Stomach (tissue), 4 donors: Measurements from ENCODE around the gene VCPKMT.
"Not testable (repeated sequence)": the region's sequence is repeated elsewhere in the genome, so short reads cannot be mapped to it uniquely, and the experiment has no call there.

ENCODE experiments used
- CTCF ChIP-seq, 7 experiments: fragments of 450-650 bp in 4 of 7; fragments of 200-600 bp in 3 of 7; sonication (generic) in 3 of 7; IDR thresholded peaks; one replicate each; pipeline ENCODE4 v1.5.1; 2016 to 2019; ENCODE audit warnings: antibody characterized with exemption in 7 of 7, control low read depth in 2 of 7, mild to moderate bottlenecking in 1 of 7
- EP300 ChIP-seq: sonication (generic); formaldehyde crosslinking; IDR thresholded peaks from one replicate; pipeline ENCODE4 v1.6.1; 2017; ENCODE audit warnings: antibody characterized with exemption
- POLR2A ChIP-seq, 4 donors: fragments of 450-650 bp; IDR thresholded peaks; one replicate each; pipeline ENCODE4 v1.6.1; 2016; ENCODE audit warnings: antibody characterized with exemption in 4 of 4, control low read depth in 2 of 4, mild to moderate bottlenecking in 1 of 4, moderate library complexity in 1 of 4
- POLR2AphosphoS5 ChIP-seq, 3 donors: sonication (generic); formaldehyde crosslinking; IDR thresholded peaks; one replicate each; pipeline ENCODE4 v1.6.1; 2016; ENCODE audit warnings: antibody characterized with exemption in 3 of 3

- TF ChIP-seq CTCF (IDR thresholded peaks at IDR 0.05); POLR2AphosphoS5 (IDR thresholded peaks at IDR 0.05); POLR2A (IDR thresholded peaks at IDR 0.05); EP300: not testable (repeated sequence)
These were observed 42.7 kb downstream of the VCPKMT start for GRCh38 chr14:50073663-50074062.
